ENCODE results near the gene DENND1A.

The DENND1A gene

DNA sequence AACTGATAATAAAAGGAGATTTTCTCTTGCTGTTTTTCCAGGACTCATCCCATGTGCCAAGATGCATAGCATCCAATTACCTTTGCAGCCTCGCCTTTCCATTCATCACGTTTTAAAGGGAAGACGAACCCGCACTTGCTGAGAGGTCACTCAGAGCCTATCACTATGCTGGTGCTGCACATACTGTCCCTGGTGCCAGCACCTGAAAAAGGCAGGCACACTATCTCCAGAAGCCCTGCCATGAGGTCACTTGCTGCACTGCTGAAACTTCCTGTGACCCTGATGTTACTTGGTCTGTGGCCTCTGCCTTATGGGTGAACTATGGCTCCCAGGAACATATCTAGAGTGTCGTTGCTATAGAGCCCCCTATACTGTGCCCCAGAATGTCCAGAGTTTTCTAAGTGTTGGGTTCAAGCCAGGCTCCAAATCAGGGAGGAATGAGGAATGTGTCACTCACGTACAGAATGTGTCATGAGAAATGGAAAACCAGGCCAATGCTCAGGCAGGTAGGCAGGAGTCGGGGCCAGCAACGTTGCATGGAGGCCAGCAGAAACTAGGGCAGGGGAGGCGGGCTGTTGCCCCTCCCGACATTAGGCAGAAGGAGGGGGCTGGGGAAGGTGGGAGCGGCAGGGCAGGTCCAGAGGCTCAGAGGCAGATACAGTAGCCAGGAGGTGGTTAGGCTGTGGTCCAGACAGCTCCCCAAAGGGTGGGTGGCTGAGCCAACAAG lies 311.8 kb downstream of the DENND1A start:
- DNase-seq (ENCODE audit: low read depth in 2 of 2) = no peak

DNA sequence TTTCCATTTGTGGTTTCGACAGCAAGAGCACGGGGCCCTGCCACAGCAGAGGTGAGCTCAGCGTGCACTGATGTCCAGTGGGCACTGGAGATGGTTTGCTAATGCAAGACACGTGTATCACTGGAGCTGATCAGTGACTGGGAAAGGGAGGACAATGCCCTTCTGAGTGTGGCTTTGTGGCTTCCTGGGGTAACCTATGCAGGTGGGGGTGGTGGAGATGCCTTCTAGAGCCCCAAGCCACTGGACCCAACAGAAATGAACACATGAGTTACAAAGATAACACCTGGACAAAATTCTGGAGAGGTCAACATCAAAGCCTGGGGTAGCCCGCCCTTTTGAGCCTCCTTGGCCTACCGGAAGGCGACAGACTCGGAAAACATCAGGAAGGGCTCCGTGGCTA lies 312.6 kb downstream of the DENND1A start:
- no peak for DNase-seq (ENCODE audit: low read depth in 2 of 2)

DNA sequence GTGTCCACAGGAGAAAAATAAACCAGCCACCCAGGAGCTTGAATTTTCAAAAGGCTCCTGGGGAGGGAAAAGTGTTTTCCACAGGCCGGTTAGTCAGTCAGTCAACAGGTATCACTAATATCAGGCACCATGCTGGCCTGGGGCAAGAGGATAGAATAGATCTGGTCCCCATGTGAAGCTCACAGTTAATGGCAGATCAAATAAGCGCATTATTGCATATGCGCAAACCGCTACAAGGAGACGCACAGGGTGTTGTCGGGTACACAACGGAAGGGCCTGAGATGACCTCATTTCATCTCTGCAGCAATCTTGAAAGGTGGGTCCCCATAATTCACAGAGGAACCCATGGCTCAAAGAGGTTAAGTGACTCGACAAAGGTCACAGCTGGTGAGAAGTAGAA lies 313.2 kb downstream of the DENND1A start:
- DNase-seq (ENCODE audit: low read depth in 2 of 2) = no peak

DNA sequence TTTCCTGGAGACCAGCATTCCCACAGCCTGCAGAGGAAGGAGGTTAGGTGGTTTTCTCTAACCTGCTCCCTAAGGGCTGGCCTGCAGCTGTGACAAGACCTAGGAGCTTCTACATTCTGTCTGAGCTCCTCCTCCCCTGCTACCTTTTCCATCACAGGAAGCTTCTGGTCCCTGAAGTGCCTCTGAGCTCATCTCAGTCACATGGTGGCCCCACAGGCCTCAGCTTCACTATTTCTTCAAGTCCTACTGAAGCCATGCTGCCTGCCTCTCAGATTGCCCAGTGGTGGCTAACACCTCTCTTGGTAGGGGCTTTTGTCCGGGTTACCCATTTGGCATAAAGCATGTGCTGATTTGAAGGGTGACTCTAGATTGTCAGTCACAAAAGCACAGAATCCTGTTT lies 314.5 kb downstream of the DENND1A start:
- DNase-seq (ENCODE audit: low read depth in 2 of 2) = no peak

DNA sequence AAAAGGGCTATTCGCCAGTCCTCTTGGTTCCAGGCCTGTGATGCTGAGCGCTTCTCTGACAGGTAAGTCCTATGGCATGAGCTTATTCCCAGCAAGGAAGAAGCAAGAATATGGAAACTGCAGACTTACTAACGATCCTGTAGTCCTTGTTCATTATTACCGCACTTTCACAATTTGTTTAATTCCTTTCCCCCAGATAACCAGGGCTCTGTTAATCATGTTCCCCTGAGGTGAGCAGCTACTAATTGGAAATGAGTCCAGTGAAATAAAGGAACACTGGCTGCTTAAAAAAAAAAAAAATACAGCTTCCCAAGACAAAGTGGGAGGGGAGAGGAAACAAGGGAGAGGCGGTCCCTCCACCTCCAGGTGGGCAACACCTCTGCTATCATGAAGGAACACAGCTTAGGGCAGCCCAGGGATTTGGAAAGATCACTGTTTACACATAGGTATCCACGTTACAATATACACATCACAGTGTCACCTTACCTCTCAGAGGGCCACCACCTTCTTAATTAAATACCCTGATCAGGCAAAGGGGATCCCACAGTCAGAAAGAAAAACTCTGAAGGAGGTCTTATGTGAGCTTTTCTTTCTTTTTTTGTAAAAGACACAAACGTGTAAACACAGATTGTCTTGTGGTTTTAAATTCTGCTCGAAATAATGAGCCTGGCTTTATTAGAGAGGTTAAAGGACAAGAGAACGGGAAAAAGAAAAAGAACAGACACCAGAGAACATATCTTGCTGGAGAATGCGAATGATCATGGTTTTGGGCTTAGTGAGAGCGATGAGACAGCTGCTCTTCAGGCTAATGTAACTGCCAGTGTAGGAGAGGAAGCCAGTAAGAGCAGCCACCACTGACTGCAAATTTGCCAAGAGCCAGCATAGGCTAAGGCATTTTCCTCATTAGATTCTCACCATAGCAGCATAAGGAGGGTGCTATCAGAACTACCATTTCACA lies 315.3 kb downstream of the DENND1A start:
- DNase-seq (ENCODE audit: low read depth in 2 of 2) = no peak

DNA sequence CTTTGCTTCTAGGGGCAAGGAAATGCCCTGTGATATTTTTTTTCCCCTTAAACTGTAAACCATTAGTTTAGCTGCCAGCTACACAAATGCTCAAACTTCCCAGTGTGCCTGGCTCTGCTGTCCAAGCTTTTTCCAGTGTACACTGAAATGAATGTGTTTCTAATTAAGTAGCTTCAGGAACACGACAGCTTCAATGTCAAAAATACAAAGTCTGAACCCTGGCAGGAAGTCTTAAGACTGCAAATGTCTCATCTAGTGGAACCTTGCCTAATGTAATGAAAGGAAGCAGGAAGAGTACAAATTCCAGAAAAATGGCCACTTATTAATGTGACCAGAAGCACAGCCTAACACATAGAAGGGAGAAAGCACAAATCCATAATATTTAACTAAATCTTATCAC lies 318.7 kb downstream of the DENND1A start:
- no peak for DNase-seq (ENCODE audit: low read depth in 2 of 2)

DNA sequence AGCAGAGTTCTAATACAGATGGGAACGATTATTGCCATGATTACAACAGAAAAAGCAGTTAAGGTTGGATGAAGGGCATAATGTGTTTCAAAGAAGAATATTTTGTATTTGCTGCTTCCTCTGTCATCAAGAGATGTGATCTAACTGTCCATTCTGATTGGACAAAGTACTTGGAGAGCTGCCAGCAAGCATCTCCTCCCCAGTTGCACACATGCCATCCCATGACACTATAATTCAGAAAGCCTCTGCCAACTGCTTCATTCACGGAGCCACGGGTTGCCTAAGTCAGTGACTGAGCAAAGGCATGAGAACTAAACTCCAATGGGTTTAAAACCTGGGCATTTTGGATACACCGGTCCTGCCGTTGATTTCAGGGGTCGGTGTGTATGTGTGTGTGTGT lies 320.1 kb downstream of the DENND1A start:
- DNase-seq (ENCODE audit: low read depth in 2 of 2) = no peak

DNA sequence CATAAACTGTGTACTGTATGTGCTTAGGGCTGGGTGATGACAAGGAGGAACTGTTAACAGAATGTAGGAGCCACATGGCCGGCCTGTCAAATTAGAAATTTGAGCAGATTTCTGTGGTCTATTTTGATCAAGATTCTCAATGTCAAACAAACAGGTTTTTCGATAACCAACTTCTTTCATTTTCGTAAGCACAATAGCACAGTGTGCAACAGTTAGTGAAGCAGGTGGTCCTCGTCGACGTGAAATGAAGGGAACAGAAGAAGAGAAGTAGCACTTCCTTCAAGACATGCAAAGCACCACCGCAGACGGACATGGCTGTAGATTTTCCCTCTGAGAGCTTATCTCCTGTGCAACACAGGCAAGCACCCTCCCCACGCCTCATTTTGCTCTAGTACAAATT lies 321.8 kb downstream of the DENND1A start:
- no peak for DNase-seq (ENCODE audit: low read depth in 2 of 2)

DNA sequence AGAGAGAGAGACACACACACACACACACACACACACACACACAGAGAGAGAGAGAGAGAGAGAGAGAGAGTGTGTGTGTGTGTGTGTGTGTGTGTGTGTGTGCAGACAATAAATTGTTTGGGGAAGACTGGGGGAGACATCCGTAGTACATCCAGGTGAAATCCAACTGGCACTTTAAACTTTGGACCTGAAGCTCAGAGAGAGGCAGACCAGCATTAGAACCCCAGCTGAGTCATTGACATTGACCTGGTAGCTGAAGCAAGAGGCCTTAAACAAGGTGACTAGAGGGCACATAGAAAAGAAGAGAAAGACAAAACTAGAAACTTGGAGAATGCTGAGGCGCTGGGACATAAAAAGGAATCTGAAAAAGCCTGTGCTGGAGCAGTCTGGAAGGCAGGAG lies 322.4 kb downstream of the DENND1A start:
- DNase-seq (ENCODE audit: low read depth in 2 of 2) = no peak

DNA sequence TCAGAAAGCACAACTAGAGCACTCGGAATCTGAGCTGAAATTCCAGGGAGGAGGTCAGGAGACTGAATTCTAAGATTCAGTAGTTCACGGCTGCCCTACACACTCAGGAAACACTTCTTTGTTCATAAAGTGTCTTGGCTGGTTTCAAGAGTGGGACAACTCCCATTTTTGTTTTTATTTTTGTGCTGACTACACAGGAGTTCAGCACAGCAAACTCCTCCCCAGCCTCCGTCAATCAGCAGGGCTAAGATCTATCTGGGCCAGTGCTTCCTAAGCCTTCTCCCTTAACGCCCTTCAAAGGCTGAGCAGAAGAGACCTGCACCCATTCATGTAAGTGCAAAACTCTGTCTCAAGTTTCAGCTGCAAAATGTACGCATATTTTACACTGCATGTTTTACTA lies 323.8 kb downstream of the DENND1A start:
- no peak for DNase-seq (ENCODE audit: low read depth in 2 of 2)

DNA sequence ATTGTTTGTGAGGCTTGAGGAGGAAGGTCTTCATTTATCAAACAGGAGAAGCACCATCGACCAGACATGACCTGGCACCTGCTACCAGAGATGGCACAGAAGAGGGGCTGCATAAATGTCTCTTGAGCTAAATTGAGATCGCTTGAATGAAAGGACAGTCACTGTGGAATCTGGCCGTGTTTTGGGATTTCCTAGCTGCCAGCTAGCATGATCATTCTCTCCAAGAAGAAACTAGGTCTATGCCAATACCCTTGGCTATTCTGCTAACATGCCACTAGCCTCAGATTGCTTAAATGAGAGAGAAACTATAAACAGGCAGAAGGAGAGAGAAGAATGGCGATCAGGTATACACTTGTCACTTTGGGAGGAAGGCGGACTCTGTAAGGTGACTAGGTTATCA lies 324.6 kb downstream of the DENND1A start:
- no peak for DNase-seq (ENCODE audit: low read depth in 2 of 2)

DNA sequence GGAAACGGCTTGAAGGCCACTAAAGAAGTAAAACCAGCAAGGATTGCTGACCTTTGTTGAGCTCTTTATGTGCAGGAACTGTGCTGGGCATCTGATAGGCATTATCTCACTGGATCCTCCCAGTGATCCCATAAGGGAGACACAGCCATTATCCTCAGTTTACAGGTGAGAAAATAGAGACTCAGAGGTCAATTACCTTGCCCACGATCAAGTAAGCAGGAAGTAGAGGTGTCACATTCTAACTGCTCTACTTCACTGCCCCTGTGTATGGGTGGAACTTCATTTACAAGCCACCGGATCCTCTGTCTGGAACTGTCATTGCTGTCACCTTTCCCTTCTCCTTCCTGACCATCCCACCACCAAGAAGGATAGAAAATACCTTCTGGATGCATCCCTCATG lies 325.1 kb downstream of the DENND1A start:
- no peak for DNase-seq (ENCODE audit: low read depth in 2 of 2)

DNA sequence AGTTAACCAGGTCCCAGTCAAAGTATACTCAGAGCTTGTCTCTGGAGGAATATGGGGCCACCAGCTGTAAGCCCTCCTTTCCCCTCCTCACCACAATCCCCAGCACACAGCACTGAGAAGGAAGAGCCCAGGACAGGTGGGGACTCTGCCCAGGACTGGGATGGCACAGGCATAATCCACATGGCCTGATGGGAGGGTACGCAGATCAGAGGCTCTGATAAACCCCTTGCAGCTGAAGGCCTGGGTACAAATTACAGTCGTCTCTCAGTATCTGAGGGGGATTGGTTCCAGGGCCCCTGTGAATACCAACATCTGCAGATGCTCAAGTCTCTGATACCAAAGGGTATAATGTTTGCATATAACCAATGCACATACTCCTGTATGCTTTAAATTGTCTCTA lies 328.1 kb downstream of the DENND1A start:
- DNase-seq (ENCODE audit: low read depth in 2 of 2) = no peak

DNA sequence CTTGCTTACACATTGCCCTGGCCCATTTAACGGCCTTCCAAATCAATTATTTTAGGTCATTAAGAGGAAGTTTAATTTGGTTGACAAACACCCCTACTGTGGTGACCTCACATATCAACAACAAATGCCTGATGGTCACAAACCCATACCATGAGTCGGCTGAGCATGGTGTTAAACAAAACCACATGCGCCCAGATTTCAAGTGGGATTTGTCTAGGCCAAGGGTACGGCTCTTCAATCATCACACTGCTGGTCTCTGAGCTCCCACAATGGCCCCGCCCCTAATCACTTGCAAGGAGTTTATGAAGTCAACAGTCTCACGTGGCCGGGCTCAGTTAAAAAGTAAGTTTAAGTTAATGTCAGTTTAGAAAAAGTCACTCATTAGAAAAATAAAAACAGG lies 330.1 kb downstream of the DENND1A start:
- no peak for DNase-seq (ENCODE audit: low read depth in 2 of 2)

DNA sequence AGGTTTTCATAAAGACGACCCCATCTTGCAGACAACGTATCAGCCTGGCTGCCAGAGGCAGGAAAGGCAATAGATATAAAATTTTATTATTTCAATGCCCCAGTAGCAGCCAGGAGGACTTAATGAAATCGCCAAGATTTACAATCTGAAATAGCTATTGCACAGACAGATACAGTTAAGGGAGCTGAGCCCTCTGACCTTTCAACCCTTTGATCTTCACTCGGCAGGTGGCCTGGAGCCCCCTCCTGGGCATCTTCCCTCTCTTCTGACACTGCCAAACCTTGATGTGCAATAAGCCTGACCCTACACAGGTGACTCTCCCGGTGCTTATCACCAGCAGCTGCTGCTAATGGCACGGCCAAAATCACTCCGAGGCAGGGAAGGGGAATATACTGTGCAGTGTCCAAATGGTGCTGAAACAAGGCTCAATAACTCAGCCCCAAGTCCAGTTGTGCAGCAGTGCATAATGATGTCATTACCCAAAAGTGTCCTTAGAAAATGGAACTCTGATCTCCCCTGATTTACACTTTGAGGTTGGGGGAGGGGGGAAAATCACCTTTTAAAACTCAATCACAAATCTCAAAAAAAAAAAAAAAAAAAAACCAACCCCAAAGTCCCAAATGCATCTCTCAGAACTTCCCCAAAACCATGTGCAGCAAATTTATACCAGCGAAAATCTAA lies 331.9 kb downstream of the DENND1A start:
- DNase-seq (ENCODE audit: low read depth in 2 of 2) = no peak

DNA sequence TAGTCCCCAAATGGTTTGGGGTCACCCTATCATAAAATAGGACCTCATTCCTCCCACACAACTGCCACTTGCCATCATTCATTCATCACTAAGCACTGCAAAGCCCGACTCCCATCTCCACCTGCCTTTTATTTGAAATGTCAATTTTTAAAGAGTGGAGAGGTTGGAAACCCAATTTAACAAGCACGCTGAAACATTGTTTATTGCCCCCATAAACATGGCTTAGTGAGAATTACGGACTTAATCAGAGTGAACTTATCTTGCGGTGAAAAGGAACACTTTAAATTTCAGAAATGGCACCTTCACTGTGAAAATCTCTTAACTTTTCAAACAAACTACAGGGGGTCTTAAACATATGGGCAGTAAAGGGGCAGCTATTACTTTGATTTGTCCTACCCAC lies 332.9 kb downstream of the DENND1A start:
- no peak for DNase-seq (ENCODE audit: low read depth in 2 of 2)

DNA sequence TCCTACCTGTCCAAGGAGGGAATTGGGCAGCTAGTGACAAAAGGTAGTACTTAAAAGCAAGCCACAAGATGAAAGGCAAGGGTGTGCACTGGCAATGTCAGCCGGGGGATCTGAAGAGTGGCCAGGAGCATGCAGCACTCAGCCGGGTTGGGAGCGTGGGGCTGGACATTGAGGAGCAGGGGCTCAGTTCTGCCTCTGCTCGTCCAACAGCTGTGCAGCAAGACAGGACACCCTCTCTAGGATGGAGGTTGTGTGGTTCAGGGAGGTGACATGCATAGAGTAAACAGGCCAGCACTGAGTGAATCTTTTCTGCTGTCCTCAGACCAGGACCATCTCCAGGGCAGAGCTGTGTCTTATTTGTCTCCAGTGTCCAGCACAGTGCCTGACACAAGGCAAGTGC lies 338.6 kb downstream of the DENND1A start:
- DNase-seq (ENCODE audit: low read depth in 2 of 2) = no peak

DNA sequence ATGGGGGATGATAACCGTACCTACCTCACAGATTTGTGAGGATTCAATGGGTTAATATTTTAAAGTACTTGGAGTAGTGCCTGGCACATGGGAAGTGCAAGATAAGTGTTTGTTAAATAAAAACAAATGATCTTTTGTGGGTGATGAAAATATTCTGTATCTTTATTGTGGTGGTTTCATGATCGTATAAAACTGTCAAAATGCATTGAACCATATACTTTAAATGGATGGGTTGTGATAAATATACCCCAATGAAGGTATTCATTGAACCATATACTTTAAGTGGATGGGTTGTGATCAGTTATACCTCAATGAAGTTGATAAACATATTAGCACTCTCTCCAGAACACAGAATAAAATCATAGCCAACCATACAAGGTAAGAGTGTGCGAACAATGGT lies 339.4 kb downstream of the DENND1A start:
- DNase-seq (ENCODE audit: low read depth in 2 of 2) = no peak

DNA sequence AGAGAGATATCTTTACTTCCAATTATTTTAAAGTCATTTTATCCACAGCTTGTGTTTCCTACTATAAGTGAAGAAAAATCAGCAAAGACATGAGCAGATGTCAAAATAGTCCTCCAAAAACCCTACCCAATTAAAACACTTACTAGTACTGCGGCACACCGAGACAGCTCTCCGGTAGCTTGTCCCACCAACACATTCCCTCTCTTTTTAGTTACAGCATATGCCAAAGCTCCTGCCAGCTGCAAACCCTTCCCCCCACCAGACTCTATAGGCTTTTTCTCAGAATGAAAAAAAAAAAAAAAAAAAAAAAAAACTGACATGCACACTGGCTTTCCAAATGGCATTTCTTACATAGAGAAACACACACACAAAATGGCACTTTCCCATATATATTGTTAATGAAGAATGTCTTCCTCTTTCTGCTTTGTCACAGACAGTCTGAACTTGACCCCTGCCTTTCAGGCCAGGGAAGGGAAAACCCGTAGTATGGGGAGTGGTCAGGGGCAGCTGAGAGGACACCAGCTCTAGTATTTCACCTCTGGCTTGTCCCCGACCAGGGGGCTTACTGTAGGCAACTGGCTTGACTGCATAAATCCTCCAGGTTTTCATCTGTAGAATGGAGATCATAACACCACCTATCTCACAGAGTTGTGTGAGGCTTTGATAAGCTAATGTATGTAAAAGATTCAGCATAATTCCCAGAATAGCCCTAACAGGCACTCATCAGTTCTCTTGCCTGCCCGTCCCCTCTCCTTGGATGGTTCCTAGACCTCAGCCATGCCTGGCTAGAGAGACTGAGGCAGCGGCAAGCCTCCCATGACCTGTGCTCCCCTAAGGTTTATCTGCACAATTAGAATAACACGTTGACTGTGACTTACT lies 340.3 kb downstream of the DENND1A start:
- DNase-seq (ENCODE audit: low read depth in 2 of 2) = no peak

DNA sequence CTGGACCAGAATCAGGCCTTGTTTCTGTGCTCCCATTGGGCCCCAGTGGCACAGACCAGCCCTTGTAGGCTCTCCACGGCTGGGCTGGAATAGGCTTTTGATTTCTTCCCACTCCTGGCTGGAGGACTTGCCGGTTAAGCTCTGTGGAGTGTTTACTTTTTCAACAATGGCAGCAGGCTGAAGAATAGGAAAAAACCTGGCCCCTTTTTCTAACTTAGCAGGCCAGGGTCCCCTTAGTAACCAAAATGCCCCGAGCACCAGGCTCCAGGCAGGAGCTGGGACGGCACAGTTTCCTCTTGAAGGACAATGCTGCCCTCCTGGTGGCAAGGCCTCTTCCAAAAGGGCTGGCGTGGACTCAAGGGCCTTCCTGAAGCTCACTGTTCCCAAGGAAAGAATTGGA lies 343.7 kb downstream of the DENND1A start:
- no peak for DNase-seq (ENCODE audit: low read depth in 2 of 2)
